ENCODE measurements around the gene PRODH. TPM values are rescaled to one million over a fixed set of nuclear protein-coding genes. Genes with fewer than 3 reads are reported as not detected.
"Not testable (repeated sequence)": the region's sequence is repeated elsewhere in the genome, so short reads cannot be mapped to it uniquely, and the experiment has no call there.

PRODH gene
- total RNA-seq, 2 experiments from 2014 or later, result not detected

DNA sequence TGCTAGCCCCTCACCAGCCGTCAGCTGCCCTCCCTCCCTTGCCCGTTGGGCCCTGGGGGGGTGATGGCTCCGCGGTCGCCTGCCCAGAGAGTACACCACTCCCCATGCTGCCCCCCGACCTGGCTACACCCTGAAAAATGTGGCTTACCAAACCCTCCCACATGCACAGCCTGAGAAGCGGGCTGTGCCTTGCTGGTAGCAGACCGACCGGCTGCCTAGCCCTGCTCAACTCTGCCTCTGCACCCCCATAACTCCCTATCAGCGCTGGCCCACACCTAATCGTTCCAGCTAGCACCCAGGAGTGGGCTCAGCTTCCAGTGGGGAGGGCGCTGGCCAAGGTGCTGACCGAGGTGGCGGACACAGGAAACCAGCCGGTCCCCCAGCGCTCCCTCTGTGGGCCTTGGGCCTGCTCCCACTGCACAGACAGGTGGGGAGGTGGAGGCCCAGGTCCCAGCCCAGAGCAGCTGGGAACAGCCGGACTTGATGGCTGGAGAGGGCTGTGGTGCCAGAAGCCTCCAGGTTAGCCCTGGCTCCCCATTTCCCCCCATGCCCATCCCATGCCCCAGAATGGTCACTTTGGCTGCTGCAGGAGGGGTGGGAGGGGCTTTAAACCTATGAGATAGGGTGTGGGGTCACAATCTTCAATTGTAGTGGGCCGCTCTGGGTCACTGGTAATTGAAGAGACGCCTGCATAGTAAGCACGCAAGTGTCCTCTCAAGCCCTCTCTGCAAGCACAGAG lies 32.1 kb upstream of the PRODH start:
- ATAC-seq (ENCODE audit: poor library complexity) (no peak), DNase-seq (no peak)
- intact Hi-C loops (cut with DNase I, micrococcal nuclease), result no loop called here
- Mint-ChIP-seq H3K9me3 (no peaks in the 10 kb centered on the region), H3K4me3 (no peak overlapping the region), H3K27me3 (peaks cover 4% of the 10 kb centered on the region), H3K27ac (no peak overlapping the region), H3K36me3 (ENCODE audit: low read depth) (no peaks in the 10 kb centered on the region), H3K4me1 (ENCODE audit: low read depth) (no peaks in the 10 kb centered on the region)
- TF ChIP-seq, protein P1, sequence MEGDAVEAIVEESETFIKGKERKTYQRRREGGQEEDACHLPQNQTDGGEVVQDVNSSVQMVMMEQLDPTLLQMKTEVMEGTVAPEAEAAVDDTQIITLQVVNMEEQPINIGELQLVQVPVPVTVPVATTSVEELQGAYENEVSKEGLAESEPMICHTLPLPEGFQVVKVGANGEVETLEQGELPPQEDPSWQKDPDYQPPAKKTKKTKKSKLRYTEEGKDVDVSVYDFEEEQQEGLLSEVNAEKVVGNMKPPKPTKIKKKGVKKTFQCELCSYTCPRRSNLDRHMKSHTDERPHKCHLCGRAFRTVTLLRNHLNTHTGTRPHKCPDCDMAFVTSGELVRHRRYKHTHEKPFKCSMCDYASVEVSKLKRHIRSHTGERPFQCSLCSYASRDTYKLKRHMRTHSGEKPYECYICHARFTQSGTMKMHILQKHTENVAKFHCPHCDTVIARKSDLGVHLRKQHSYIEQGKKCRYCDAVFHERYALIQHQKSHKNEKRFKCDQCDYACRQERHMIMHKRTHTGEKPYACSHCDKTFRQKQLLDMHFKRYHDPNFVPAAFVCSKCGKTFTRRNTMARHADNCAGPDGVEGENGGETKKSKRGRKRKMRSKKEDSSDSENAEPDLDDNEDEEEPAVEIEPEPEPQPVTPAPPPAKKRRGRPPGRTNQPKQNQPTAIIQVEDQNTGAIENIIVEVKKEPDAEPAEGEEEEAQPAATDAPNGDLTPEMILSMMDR (IDR thresholded peaks at IDR 0.05), result no peak
- peaks cover 3% of the 10 kb centered on the region for H3K4me1 ChIP-seq (ENCODE audit: insufficient read depth, low read length)
- H3K27me3 ChIP-seq (ENCODE audit: control insufficient read depth in 1 of 2, insufficient read depth in 2 of 2, low read length in 2 of 2), result peaks cover 6 to 11% of the 10 kb centered on the region in 2 experiments
- ChIA-PET CTCF (no interaction called here), POLR2A (no interaction called here)
- H3K36me3 ChIP-seq (ENCODE audit: insufficient read depth, low read length), result no peaks in the 10 kb centered on the region
- H3K4me3 ChIP-seq (ENCODE audit: low read length), result no peak overlapping the region
- no peaks in the 10 kb centered on the region for H3K9me3 ChIP-seq (ENCODE audit: control insufficient read depth in 1 of 2, insufficient read depth in 1 of 2, low read length in 2 of 2)
- H3K27ac ChIP-seq (ENCODE audit: low read depth in 1 of 2, low read length in 2 of 2), result no peak overlapping the region

GRCh38 chr22:18967391-18968010 lies 31.4 kb upstream of the PRODH start:
- H3K4me3 ChIP-seq (ENCODE audit: low read length); H3K27me3 Mint-ChIP-seq; DNase-seq; H3K4me1 ChIP-seq (ENCODE audit: insufficient read depth, low read length); H3K4me3 Mint-ChIP-seq; H3K4me1 Mint-ChIP-seq (ENCODE audit: low read depth); POLR2A ChIA-PET; H3K36me3 ChIP-seq (ENCODE audit: insufficient read depth, low read length); H3K27ac Mint-ChIP-seq; ATAC-seq (ENCODE audit: poor library complexity); H3K27ac ChIP-seq (ENCODE audit: low read depth in 1 of 2, low read length in 2 of 2); H3K9me3 Mint-ChIP-seq; intact Hi-C loops (cut with DNase I, micrococcal nuclease); CTCF ChIA-PET; H3K9me3 ChIP-seq (ENCODE audit: control insufficient read depth in 1 of 2, insufficient read depth in 1 of 2, low read length in 2 of 2); H3K36me3 Mint-ChIP-seq (ENCODE audit: low read depth): not testable (repeated sequence)
- H3K27me3 ChIP-seq (ENCODE audit: control insufficient read depth in 1 of 2, insufficient read depth in 2 of 2, low read length in 2 of 2), result peaks cover 6 to 11% of the 10 kb centered on the region in 2 experiments

GRCh38 chr22:18966748-18967147 lies 30.7 kb upstream of the PRODH start:
- Mint-ChIP-seq H3K27ac (no peak overlapping the region), H3K4me1 (ENCODE audit: low read depth) (no peaks in the 10 kb centered on the region), H3K9me3 (no peaks in the 10 kb centered on the region), H3K4me3 (no peak overlapping the region), H3K36me3 (ENCODE audit: low read depth) (no peaks in the 10 kb centered on the region), H3K27me3 (peaks cover 4% of the 10 kb centered on the region)
- Histone ChIP-seq H3K27me3 (ENCODE audit: control insufficient read depth in 1 of 2, insufficient read depth in 2 of 2, low read length in 2 of 2) (peaks cover 6 to 11% of the 10 kb centered on the region in 2 experiments), H3K9me3 (ENCODE audit: control insufficient read depth in 1 of 2, insufficient read depth in 1 of 2, low read length in 2 of 2) (no peaks in the 10 kb centered on the region), H3K36me3 (ENCODE audit: insufficient read depth, low read length) (no peaks in the 10 kb centered on the region), H3K4me3 (ENCODE audit: low read length) (no peak overlapping the region), H3K27ac (ENCODE audit: low read depth in 1 of 2, low read length in 2 of 2) (no peak overlapping the region), H3K4me1 (ENCODE audit: insufficient read depth, low read length) (peaks cover 3% of the 10 kb centered on the region)
- CTCF ChIA-PET, result no interaction called here
- TF ChIP-seq, protein P1 (IDR thresholded peaks at IDR 0.05), result no peak
- intact Hi-C loops (cut with DNase I, micrococcal nuclease), result no loop called here
- POLR2A ChIA-PET, result no interaction called here
- ATAC-seq (ENCODE audit: poor library complexity) (no peak), DNase-seq (no peak)

Measured in CD4-positive, alpha-beta T cell (primary cell).